Right atrium auricular region (tissue), 2 donors: ENCODE measurements around the gene RBM33. TPM values are rescaled to one million over a fixed set of nuclear protein-coding genes. Genes with fewer than 3 reads are reported as not detected.

Source experiments
- DNase-seq: peaks from one replicate; pipeline ENCODE4 v3.0.0-alpha.2; 2019; ENCODE audit warnings: low spot score
- H3K27ac ChIP-seq, 2 donors: fragments of 200-600 bp; sonication (generic); 1 replicate in 1 of 2; 2 replicates in 1 of 2; pipeline ENCODE4 v1.5.1; 2016 to 2019
- H3K27me3 ChIP-seq, 2 donors: fragments of 200-600 bp; sonication (generic); one replicate each; pipeline versions ENCODE4 v1.5.1 to v1.6.0; 2017 to 2019
- H3K36me3 ChIP-seq: fragments of 200-600 bp; sonication (generic); one replicate; pipeline ENCODE4 v1.5.1; 2016
- H3K4me1 ChIP-seq, 2 donors: fragments of 200-600 bp; sonication (generic); one replicate each; pipeline versions ENCODE4 v1.5.1 to v1.6.0; 2017 to 2019
- H3K4me3 ChIP-seq, 2 donors: fragments of 200-600 bp; sonication (generic); 1 replicate in 1 of 2; 2 replicates in 1 of 2; pipeline ENCODE4 v1.5.1; 2017 to 2019; ENCODE audit warnings: mild to moderate bottlenecking in 1 of 2, moderate library complexity in 1 of 2
- H3K9me3 ChIP-seq, 2 donors: fragments of 200-600 bp; sonication (generic); one replicate each; pipeline ENCODE4 v1.5.1; 2019
- CTCF ChIP-seq, 2 donors: fragments of 200-600 bp; sonication (generic); IDR thresholded peaks; one replicate each; pipeline ENCODE4 v1.5.1; 2019; ENCODE audit warnings: antibody characterized with exemption in 2 of 2
- total RNA-seq, 2 donors: library from RNA; depleted of rRNA; stranded (reverse); fragments of >200 nt; gene quantifications; one replicate each; pipeline ENCODE4 v1.1.0, GENCODE V29; 2016

RBM33 gene
- total RNA-seq, 2 donors from 2014 or later: 15.4 to 21.0 TPM

GRCh38 chr7:155644971-155645509 is 579 bp downstream of the RBM33 start:
- Histone ChIP-seq H3K4me1 (peaks cover 0 to 15% of the 10 kb centered on the region in 2 donors), H3K27me3 (no peaks in the 10 kb centered on the region), H3K4me3 (peak overlapping the region; percentile 87 to 98), H3K36me3 (no peaks in the 10 kb centered on the region), H3K27ac (peak overlapping the region; percentile 96 to 98), H3K9me3 (peaks cover 4 to 16% of the 10 kb centered on the region in 2 donors)
- no peak for DNase-seq
- TF ChIP-seq CTCF (IDR thresholded peaks at IDR 0.05): no peak

- no peak for DNase-seq
- no peaks in the 10 kb centered on the region for H3K36me3 ChIP-seq
- peaks cover 0 to 15% of the 10 kb centered on the region in 2 donors for H3K4me1 ChIP-seq
- TF ChIP-seq CTCF (IDR thresholded peaks at IDR 0.05): no peak
- no peaks in the 10 kb centered on the region for H3K27me3 ChIP-seq
- peak overlapping the region; percentile 87 to 98 for H3K4me3 ChIP-seq
- H3K9me3 ChIP-seq: peaks cover 4 to 16% of the 10 kb centered on the region in 2 donors
- peak overlapping the region in 1 of 2 donors; percentile 98 for H3K27ac ChIP-seq
Measured at GRCh38 chr7:155645662-155646061, 1.2 kb downstream of the RBM33 start.

GRCh38 chr7:155646669-155647068 is 2.2 kb downstream of the RBM33 start:
- no peak overlapping the region for H3K4me3 ChIP-seq
- no peaks in the 10 kb centered on the region for H3K36me3 ChIP-seq
- H3K9me3 ChIP-seq: peaks cover 4 to 16% of the 10 kb centered on the region in 2 donors
- DNase-seq: no peak
- no peak for TF ChIP-seq CTCF (IDR thresholded peaks at IDR 0.05)
- H3K27ac ChIP-seq: no peak overlapping the region
- H3K27me3 ChIP-seq: no peaks in the 10 kb centered on the region
- peaks cover 0 to 15% of the 10 kb centered on the region in 2 donors for H3K4me1 ChIP-seq

- no peak overlapping the region for H3K4me3 ChIP-seq
- no peak for TF ChIP-seq CTCF (IDR thresholded peaks at IDR 0.05)
- peaks cover 0 to 19% of the 10 kb centered on the region in 2 donors for H3K4me1 ChIP-seq
- peaks cover 4 to 16% of the 10 kb centered on the region in 2 donors for H3K9me3 ChIP-seq
- H3K27me3 ChIP-seq: no peaks in the 10 kb centered on the region
- no peak overlapping the region for H3K27ac ChIP-seq
- no peak for DNase-seq
- no peaks in the 10 kb centered on the region for H3K36me3 ChIP-seq
Measured at GRCh38 chr7:155647302-155647701, 2.8 kb downstream of the RBM33 start.

GRCh38 chr7:155647734-155648133 is 3.3 kb downstream of the RBM33 start:
- Histone ChIP-seq H3K27me3 (no peaks in the 10 kb centered on the region), H3K27ac (no peak overlapping the region), H3K9me3 (peaks cover 4 to 16% of the 10 kb centered on the region in 2 donors), H3K4me3 (no peak overlapping the region), H3K4me1 (peaks cover 0 to 22% of the 10 kb centered on the region in 2 donors), H3K36me3 (no peaks in the 10 kb centered on the region)
- no peak for TF ChIP-seq CTCF (IDR thresholded peaks at IDR 0.05)
- no peak for DNase-seq
